Adrenal gland (tissue), 12 donors: ENCODE data around the gene KIRREL3. TPM values are rescaled to one million over a fixed set of nuclear protein-coding genes. Genes with fewer than 3 reads are reported as not detected.
A peak's percentile ranks its signal among the peaks of the same experiment; 100 is the strongest.

Experiments used
- DNase-seq, 7 donors: peaks; one replicate each; pipeline ENCODE4 v3.0.0-alpha.2; 2019 to 2020
- H3K27ac ChIP-seq, 5 donors: fragments of 200-600 bp; sonication (generic) in 4 of 5; 1 replicate in 3 of 5; 2 replicates in 2 of 5; pipeline versions ENCODE4 v1.5.1 to v1.8.0; 2016 to 2020; ENCODE audit warnings: mild to moderate bottlenecking in 1 of 5
- H3K27me3 ChIP-seq: fragments of 200-600 bp; 2 replicates; pipeline ENCODE4 v1.8.0; 2021
- H3K36me3 ChIP-seq, 2 donors: fragments of 200-600 bp; replicated peaks in 1 of 2; 1 replicate in 1 of 2; 2 replicates in 1 of 2; pipeline versions ENCODE4 v1.5.1 to v1.8.0; 2018 to 2022
- H3K4me1 ChIP-seq, 2 donors: fragments of 200-600 bp; replicated peaks in 1 of 2; 1 replicate in 1 of 2; 2 replicates in 1 of 2; pipeline versions ENCODE4 v1.5.1 to v1.8.0; 2018 to 2021
- H3K4me3 ChIP-seq, 4 donors: fragments of 200-600 bp; sonication (generic) in 3 of 4; one replicate each; pipeline ENCODE4 v1.5.1; 2016 to 2018
- H3K9me3 ChIP-seq, 3 donors: fragments of 200-600 bp; sonication (generic) in 1 of 3; replicated peaks in 1 of 3; 1 replicate in 2 of 3; 2 replicates in 1 of 3; pipeline versions ENCODE4 v1.5.1 to v1.8.0; 2016 to 2021
- CTCF ChIP-seq, 6 experiments: fragments of 450-650 bp in 4 of 6; fragments of 200-600 bp in 2 of 6; sonication (generic) in 1 of 6; IDR thresholded peaks; 1 replicate in 5 of 6; 2 replicates in 1 of 6; pipeline versions ENCODE4 v1.5.1 to v1.8.0; 2016 to 2021; ENCODE audit warnings: antibody characterized with exemption in 6 of 6, mild to moderate bottlenecking in 2 of 6, moderate library complexity in 1 of 6
- POLR2A ChIP-seq, 2 donors: fragments of 450-650 bp; IDR thresholded peaks; one replicate each; pipeline ENCODE4 v1.6.1; 2017; ENCODE audit warnings: antibody characterized with exemption in 2 of 2, mild to moderate bottlenecking in 2 of 2, moderate library complexity in 1 of 2
- WGBS, 4 donors: extraction: QIAGEN DNeasy Blood & Tissue Kit in 2 of 4; methylation state at CpG; one replicate each; pipeline versions ENCODE4 v1.1.5 to v1.1.7; 2013 to 2017; 5-methylcytosine and 5-hydroxymethylcytosine counted together
- intact Hi-C, 2 donors: fragments of 100-400 bp; cut with DNase I; formaldehyde crosslinking; loops; one replicate each; pipeline versions ENCODE4 v1.14.1 to v1.15.0; 2022 to 2023
- polyA plus RNA-seq, 3 donors: library from polyadenylated mRNA; stranded (reverse); fragments of 200-250 nt in 2 of 3; fragments of 350-450 nt in 1 of 3; fragmentation: Illumina TruSeq in 1 of 3; extraction: RNeasy Lipid Tissue Mini Kit (QIAGEN cat#74804) in 1 of 3; gene quantifications; one replicate each; pipeline ENCODE4 v1.2.3, GENCODE V29; 2013 to 2014
- total RNA-seq, 9 donors: library from RNA; depleted of rRNA in 4 of 9; stranded (reverse); fragments of >200 nt in 4 of 9; fragments of 120-200 nt in 1 of 9; fragmentation: NEBNext Ultra II Directional in 1 of 9; extraction: Animal tissue kit (Norgen Biotek cat#: 25700) in 1 of 9; gene quantifications; one replicate each; pipeline versions ENCODE4 v1.1.0 to v1.2.4, GENCODE V29; 2013 to 2023
- donor health status: healthy with polysubstance abuse.
- donor health status: Bipolar disorder and iron deficiency.
- donor health status: DM: yes; HTN: yes; CAD: no.
- donor health status: DM: no; HTN: no; CAD: no.
- donor health status: DM: no; HTN: no; CAD: no.
- donor health status: DM: yes; HTN: yes; CAD: no.

KIRREL3 gene
- total and polyA plus RNA-seq, 12 donors: 0.07 to 4.1 (median 0.64) TPM; not detected in 1

- DNase-seq: peak in 6 of 7 donors; percentile 50 to 80 (median 73)
- intact Hi-C loops: no loop called here
- Histone ChIP-seq H3K4me1 (peaks cover 22 to 49% of the 10 kb centered on the region in 2 donors), H3K9me3 (no peaks in the 10 kb centered on the region), H3K4me3 (no peak overlapping the region), H3K27me3 (no peaks in the 10 kb centered on the region), H3K36me3 (no peaks in the 10 kb centered on the region), H3K27ac (peak overlapping the region; percentile 6 to 84 (median 49))
- WGBS, 4 donors: 41 to 50% (median 46%) methylated on average over 14 of the region's 14 CpGs
- TF ChIP-seq CTCF (IDR thresholded peaks at IDR 0.05) (no peak), POLR2A (IDR thresholded peaks at IDR 0.05) (no peak)
Observed at GRCh38 chr11:126426820-126427749, 573.5 kb downstream of the KIRREL3 start.

DNA sequence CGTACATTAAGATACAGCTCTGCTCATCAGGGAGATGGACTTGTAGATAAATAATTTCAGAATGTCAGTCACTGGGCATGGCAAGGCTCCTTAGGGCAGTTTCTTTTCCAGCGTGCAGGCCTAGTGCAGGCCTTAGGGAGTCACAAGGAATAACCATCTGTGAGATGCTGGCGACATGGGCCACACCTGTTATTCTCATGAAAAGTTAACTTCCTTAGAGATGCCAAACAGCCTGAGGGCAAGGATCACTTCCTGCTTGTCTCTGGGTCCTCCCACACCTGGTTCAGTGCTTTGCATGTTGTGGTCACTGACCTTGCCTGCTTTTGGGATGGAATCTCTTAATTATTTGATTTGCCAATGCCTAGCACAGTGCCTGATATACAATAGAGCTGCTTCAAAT is 574.5 kb downstream of the KIRREL3 start:
- no peak overlapping the region for H3K4me3 ChIP-seq
- H3K36me3 ChIP-seq: no peaks in the 10 kb centered on the region
- WGBS, 4 donors: 93 to 100% (median 95%) methylated on average over 3 of the region's 3 CpGs
- TF ChIP-seq POLR2A (IDR thresholded peaks at IDR 0.05) (no peak), CTCF (IDR thresholded peaks at IDR 0.05) (no peak)
- DNase-seq: no peak
- intact Hi-C loops: no loop called here
- no peaks in the 10 kb centered on the region for H3K9me3 ChIP-seq
- no peaks in the 10 kb centered on the region for H3K27me3 ChIP-seq
- peaks cover 23 to 48% of the 10 kb centered on the region in 2 donors for H3K4me1 ChIP-seq
- H3K27ac ChIP-seq: peak overlapping the region in 3 of 5 donors; percentile 7 to 73 (median 49)

GRCh38 chr11:126424471-126425039 is 576.0 kb downstream of the KIRREL3 start:
- intact Hi-C loops: loop anchor here in 1 of 2 donors (5.0 kb wide), 1 partner anchor 67 kb away; the partner anchor contains the start of gene ST3GAL4
- H3K4me3 ChIP-seq: no peak overlapping the region
- no peaks in the 10 kb centered on the region for H3K9me3 ChIP-seq
- TF ChIP-seq CTCF (IDR thresholded peaks at IDR 0.05): no peak
- no peak for TF ChIP-seq POLR2A (IDR thresholded peaks at IDR 0.05)
- WGBS, 4 donors: 46 to 91% (median 68%) methylated on average over 8 to 30 of the region's 30 CpGs
- no peaks in the 10 kb centered on the region for H3K27me3 ChIP-seq
- H3K27ac ChIP-seq: peak overlapping the region; percentile 10 to 90 (median 72)
- peak in 6 of 7 donors; percentile 41 to 73 (median 58) for DNase-seq
- peaks cover 33 to 61% of the 10 kb centered on the region in 2 donors for H3K4me1 ChIP-seq
- no peaks in the 10 kb centered on the region for H3K36me3 ChIP-seq

- TF ChIP-seq POLR2A (IDR thresholded peaks at IDR 0.05): peak in 1 of 2 donors; percentile 22
- no peak for TF ChIP-seq CTCF (IDR thresholded peaks at IDR 0.05)
Observed at GRCh38 chr11:126423743-126424142, 576.8 kb downstream of the KIRREL3 start.

More at GRCh38 chr11:126423743-126424142, 576.8 kb downstream of the KIRREL3 start:
- intact Hi-C loops: loop anchor here in 1 of 2 donors (5.0 kb wide), 1 partner anchor 66 kb away; the partner anchor contains the start of gene ST3GAL4
- Histone ChIP-seq H3K27me3 (no peaks in the 10 kb centered on the region), H3K9me3 (no peaks in the 10 kb centered on the region), H3K36me3 (no peaks in the 10 kb centered on the region), H3K4me3 (no peak overlapping the region), H3K27ac (peak overlapping the region; percentile 10 to 90 (median 72)), H3K4me1 (peaks cover 33 to 69% of the 10 kb centered on the region in 2 donors)
- DNase-seq: peak; percentile 76 to 95 (median 88)
- WGBS, 4 donors: 45 to 71% (median 50%) methylated on average over 7 to 11 of the region's 11 CpGs
